NOMO-1 treated with DMSO at 0.1 percent for 48 hours (cell line): ENCODE data around the gene LDAH.

ENCODE experiments used
- DNase-seq: peaks from one replicate; lab custom pipeline; 2025; ENCODE audit not compliant: unreplicated experiment; lab: John Stamatoyannopoulos, UW

LDAH gene

GRCh38 chr2:20652673-20653575 is 170.0 kb downstream of the LDAH start:
- no peak for DNase-seq

GRCh38 chr2:20652141-20652540 is 170.8 kb downstream of the LDAH start:
- no peak for DNase-seq

GRCh38 chr2:20651731-20652099 is 171.2 kb downstream of the LDAH start:
- no peak for DNase-seq

- DNase-seq, result peak; percentile 67
Measured at GRCh38 chr2:20650877-20651730, 171.8 kb downstream of the LDAH start, which contains the start of gene HS1BP3. HS1BP3 (minus strand) TSS chr2:20651098; CDS start chr2:20651063, 35 bp downstream.

- peak; percentile 27 for DNase-seq
Measured at GRCh38 chr2:20650393-20650876, 172.5 kb downstream of the LDAH start.

- DNase-seq, result no peak
Measured at GRCh38 chr2:20649976-20650375, 172.9 kb downstream of the LDAH start.

- DNase-seq, result no peak
Measured at GRCh38 chr2:20649576-20649975, 173.3 kb downstream of the LDAH start.

GRCh38 chr2:20648831-20649230 is 174.1 kb downstream of the LDAH start:
- no peak for DNase-seq

GRCh38 chr2:20648206-20648605 is 174.7 kb downstream of the LDAH start:
- no peak for DNase-seq

- no peak for DNase-seq
Measured at GRCh38 chr2:20647738-20648137, 175.2 kb downstream of the LDAH start.

- no peak for DNase-seq
Measured at GRCh38 chr2:20647211-20647610, 175.7 kb downstream of the LDAH start.

- DNase-seq, result no peak
Measured at GRCh38 chr2:20646446-20646845, 176.5 kb downstream of the LDAH start.

- DNase-seq, result no peak
Measured at GRCh38 chr2:20645761-20646160, 177.1 kb downstream of the LDAH start.

GRCh38 chr2:20645301-20645701 is 177.6 kb downstream of the LDAH start:
- no peak for DNase-seq

GRCh38 chr2:20643826-20644225 is 179.1 kb downstream of the LDAH start:
- DNase-seq, result no peak

GRCh38 chr2:20643060-20643459 is 179.8 kb downstream of the LDAH start:
- DNase-seq, result no peak

- DNase-seq, result peak; percentile 45
Measured at GRCh38 chr2:20642055-20642971, 180.6 kb downstream of the LDAH start.

GRCh38 chr2:20641123-20641985 is 181.5 kb downstream of the LDAH start:
- no peak for DNase-seq

GRCh38 chr2:20640411-20641122 is 182.3 kb downstream of the LDAH start:
- DNase-seq, result no peak
